NAMALWA (cell line): ENCODE data around the gene OCA2.

Source experiments
- DNase-seq: peaks from one replicate; pipeline ENCODE4 v3.0.0-alpha.2; 2015; ENCODE audit warnings: low spot score

The OCA2 gene

GRCh38 chr15:28118531-28118930 lies 19.4 kb upstream of the OCA2 start:
- DNase-seq, result no peak

GRCh38 chr15:28118083-28118482 lies 19.0 kb upstream of the OCA2 start:
- no peak for DNase-seq

GRCh38 chr15:28117432-28117990 lies 18.4 kb upstream of the OCA2 start:
- DNase-seq, result no peak

- DNase-seq, result no peak
These were observed 17.7 kb upstream of the OCA2 start for GRCh38 chr15:28116521-28117431.

- no peak for DNase-seq
These were observed 16.8 kb upstream of the OCA2 start for GRCh38 chr15:28115871-28116270.

- no peak for DNase-seq
These were observed 15.9 kb upstream of the OCA2 start for GRCh38 chr15:28114721-28115622.

GRCh38 chr15:28114114-28114455 lies 15.0 kb upstream of the OCA2 start:
- DNase-seq, result no peak

- no peak for DNase-seq
These were observed 14.4 kb upstream of the OCA2 start for GRCh38 chr15:28113394-28114113.

GRCh38 chr15:28112962-28113361 lies 13.8 kb upstream of the OCA2 start:
- no peak for DNase-seq

GRCh38 chr15:28112101-28112760 lies 13.1 kb upstream of the OCA2 start:
- DNase-seq, result no peak

- DNase-seq, result no peak
These were observed 12.4 kb upstream of the OCA2 start for GRCh38 chr15:28111543-28111942.

GRCh38 chr15:28110481-28110881 lies 11.4 kb upstream of the OCA2 start:
- no peak for DNase-seq

- DNase-seq, result no peak
These were observed 10.7 kb upstream of the OCA2 start for GRCh38 chr15:28109626-28110455.

- DNase-seq, result no peak
These were observed 8.8 kb upstream of the OCA2 start for GRCh38 chr15:28107904-28108275.

GRCh38 chr15:28107111-28107903 lies 8.2 kb upstream of the OCA2 start:
- DNase-seq, result no peak

- DNase-seq, result no peak
These were observed 7.4 kb upstream of the OCA2 start for GRCh38 chr15:28106294-28107110.

- no peak for DNase-seq
These were observed 6.7 kb upstream of the OCA2 start for GRCh38 chr15:28105793-28106192.

GRCh38 chr15:28105224-28105791 lies 6.2 kb upstream of the OCA2 start:
- DNase-seq, result no peak

GRCh38 chr15:28104326-28104725 lies 5.2 kb upstream of the OCA2 start:
- DNase-seq, result no peak
